NCI-H748 treated with DMSO at 0.1 percent for 48 hours (cell line): ENCODE data around the gene CDKN2C.
A peak's percentile ranks its signal among the peaks of the same experiment; 100 is the strongest.

Experiments used
- DNase-seq: peaks from one replicate; lab custom pipeline; 2025; lab: John Stamatoyannopoulos, UW

The CDKN2C gene

DNA sequence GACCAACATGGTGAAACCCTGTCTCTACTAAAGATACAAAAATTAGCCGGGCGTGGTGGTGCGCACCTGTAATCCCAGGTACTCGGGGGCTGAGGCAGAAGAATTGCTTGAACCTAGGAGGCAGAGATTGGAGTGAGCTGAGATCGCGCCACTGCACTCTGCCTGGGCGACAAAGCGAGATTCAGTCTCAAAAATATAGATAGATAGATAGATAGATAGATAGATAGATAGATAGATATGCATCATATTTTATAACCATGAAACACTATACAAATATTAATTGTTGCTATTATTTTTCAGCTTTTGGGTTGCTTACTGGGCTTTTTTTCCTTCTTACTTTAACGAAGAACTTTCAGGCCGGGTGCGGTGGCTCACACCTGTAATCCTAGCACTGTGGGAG is 5.2 kb upstream of the CDKN2C start:
- DNase-seq, result no peak

DNA sequence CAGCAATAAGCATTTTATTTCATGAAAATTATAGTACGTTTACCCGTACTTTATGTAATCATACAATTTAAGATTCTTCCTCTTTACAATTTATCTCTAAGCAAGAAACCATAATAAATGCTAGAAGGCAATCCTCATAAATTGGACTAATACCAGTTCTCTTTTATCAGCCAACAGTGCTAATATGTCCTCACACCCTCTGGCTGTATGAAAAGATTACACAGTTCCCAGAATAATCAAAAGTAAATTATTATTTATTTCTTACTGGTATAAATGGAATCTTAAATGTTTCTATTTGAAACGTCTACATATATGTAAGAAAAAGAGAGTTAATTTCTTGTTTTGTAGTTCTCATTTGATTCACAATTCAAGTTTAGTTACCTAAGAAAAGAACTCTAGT is 3.1 kb upstream of the CDKN2C start:
- DNase-seq, result no peak

DNA sequence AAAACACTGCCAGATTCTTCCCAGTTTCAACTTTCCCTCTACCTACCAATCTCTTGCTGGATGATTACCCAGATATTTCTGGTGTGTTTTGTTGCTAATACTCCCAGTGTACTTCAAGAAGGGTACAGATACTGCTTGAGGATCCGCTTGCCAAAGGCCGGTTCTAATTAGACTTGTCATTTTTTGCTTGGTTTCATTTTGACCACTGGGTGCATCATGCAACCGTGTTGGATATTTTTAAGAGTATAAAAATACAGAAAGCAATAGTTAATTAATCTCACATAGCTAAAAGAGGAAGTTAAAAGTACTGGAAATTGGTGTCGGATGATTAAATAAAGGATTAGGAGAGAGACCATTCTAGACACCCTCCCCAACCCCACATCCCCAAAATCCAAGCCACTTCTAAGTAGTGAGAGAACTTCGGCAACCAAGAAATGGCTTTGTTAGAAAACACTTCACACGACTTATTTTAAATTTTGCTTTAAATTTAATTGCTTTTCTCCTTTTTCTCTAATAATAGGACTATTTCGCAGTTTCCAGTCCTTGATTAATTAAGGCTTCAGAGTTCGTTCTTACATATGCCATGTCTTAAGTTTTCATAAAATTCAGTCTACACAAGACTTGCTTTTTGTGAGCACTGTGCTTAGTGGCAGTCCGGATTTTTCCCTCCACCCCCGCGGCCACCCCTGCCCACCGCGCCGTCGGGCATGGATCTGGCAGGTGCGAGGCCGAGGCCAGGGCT is 2.5 kb upstream of the CDKN2C start:
- peak; percentile 22 for DNase-seq

DNA sequence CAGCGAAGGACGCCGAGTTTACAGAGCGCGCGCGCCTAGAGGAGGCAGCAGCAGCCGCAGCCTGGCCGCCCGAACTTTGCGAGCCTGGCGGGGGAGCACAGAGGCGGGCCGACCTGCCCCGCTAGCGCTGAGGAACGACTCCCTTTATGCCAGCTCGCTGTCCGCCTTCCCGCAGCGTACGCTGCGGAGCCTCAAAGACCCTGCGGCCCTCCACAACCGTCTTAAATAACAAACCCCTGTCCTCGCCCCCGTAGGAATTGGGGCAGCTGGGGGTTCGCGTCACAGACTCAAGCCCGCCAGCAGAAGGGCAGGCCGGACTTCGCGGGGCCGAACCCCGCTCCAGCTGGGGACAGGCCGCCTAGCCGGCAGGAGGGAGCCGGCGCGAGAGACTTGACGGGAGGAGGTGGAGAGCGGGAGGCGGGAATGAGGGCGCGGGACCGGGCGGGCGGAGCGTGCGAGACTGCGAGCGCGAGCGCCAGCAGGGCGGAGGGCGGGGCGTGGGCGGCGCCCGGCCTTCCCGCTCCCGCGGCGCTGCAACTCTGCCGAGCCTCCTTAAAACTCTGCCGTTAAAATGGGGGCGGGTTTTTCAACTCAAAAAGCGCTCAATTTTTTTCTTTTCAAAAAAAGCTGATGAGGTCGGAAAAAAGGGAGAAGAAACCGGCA is 1.8 kb upstream of the CDKN2C start:
- peak; percentile 91 for DNase-seq

DNA sequence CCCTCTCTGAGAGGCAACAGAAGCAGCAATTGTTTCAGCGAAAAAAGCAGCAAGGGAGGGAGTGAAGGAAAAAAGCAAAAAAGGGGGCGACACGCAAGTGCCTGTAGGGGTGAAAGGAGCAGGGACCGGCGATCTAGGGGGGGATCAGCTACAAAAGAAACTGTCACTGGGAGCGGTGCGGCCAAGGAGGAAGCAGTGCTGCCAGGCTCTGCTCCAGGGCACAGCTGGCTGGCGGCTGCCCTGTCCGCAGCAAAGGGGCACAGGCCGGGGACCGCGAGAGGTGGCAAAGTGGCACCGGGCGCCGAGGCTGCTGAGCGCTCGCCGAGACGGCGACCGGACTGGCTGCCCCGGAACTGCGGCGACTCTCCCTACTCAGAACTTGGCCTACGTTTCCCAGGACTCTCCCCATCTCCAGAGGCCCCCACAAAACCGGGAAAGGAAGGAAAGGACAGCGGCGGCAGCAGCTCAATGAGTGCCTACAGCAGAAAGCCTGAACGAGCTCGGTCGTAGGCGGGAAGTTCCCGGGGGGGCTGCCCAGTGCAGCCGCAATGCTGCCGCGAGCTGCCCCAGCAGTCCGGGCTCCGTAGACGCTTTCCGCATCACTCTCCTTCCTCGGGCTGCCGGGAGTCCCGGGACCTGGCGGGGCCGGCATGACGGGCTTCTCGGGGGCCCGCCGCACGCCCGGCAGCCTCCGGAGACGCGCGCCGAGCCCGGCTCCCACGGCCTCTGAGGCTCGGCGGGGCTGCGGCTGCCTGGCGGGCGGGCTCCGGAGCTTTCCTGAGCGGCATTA is 1.0 kb upstream of the CDKN2C start:
- peak; percentile 45 for DNase-seq

DNA sequence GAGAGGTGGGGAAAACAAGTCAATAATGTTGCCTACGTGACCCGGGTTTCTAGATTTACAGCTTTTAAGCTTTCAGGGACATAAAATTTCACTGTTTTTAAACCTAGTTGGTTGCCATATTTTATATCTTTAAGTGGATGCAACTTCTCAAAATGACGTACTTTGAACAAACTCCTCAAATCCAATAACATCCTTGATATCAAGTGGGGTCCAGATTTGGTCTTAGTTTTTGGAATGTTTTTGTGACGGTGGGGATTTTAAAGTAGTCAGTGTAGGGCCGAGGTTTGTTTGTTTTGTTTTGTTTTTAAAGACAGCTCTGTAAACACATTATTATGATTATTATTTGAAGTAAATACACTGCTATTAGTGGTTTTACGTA is 453 bp downstream of the CDKN2C start:
- no peak for DNase-seq

DNA sequence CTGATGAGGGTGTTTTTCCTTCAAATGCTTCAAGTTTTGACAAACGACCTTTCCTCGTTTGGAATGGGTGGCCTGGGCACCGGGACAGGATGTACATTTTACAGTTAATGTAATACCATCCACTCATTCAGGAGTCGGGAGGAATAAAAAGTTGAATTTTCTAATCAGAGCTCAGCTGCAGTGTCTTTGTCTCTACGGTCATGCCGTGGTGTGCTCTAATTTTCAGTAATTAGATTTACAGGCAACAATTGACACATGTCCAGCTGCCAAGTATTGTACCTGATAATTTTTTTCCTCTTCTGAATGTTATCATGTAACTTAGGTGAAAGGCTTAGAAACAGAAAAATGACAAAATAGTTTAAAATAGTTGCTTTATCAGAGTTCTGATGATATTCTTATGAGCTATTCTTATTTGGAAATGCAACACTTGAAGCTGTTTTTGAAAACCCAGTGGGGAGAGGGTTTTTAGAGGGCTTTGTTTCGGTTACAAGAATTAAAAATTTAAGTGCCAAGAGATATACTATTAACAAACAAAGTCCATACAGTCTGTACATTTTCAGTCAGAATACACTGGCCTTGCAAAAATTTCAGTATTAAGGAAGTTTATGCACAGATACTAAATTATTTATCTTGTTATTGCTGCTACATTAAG is 1.0 kb downstream of the CDKN2C start:
- DNase-seq, result peak; percentile 45

DNA sequence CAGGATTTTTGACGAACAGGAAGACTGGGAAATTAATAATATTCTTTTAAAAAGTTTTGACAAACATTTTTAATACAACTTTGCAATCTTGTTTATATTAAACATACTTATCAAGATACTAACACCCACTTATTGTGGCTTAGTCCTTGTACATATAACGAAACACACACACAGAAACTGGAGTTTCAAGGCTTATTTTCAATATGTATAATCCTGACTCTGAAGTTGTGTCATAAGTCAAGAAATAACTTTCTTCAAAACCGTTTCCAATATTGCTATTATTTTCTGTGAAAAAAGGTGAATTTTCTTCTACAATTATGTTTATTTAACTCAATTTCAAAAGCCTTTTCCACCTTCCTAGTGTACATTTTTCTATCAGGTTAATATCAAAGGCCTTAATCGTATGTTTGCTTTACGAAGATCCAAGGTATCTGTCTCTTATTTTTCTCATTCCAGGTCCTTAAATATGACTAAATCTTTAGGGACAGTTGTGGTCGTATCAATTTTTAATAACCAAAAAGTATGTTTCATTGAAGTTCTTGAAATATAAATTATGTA is 1.8 kb downstream of the CDKN2C start:
- no peak for DNase-seq

DNA sequence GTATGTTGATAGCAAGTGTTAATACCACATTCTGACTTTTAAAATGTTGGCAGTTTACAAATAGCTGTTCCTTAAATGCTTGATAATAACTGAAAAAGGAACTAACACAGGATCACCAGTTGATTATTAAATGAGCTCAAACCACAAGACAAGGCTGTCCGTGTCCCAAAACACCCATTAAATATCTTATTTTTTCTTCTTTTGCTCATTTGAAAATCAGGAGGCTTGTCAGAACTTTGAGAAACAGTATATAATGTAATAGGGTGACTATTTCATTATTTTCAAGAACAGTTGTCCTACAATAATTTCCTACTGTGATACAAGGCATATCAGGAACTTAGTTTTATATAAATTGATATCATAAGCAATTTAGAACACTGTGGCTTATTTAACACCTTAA is 2.7 kb downstream of the CDKN2C start:
- DNase-seq, result peak; percentile 14

DNA sequence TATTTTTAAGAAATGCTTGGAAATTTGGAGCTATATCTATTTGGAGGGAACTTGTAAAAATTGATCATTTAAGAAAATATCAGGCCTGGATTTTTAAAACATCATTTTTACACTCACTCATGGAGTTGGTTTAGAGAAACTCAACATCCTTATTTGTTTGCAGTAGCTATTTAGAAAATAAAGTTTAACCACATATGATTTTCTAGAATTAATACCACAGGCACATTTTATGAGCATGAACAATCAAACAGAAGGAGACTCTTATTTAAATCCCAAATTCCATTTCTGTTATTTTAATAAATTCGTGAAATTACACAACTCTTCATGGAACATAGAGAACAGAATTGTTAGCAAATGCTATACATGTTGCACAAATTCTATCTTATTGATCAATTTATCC is 3.2 kb downstream of the CDKN2C start:
- no peak for DNase-seq

DNA sequence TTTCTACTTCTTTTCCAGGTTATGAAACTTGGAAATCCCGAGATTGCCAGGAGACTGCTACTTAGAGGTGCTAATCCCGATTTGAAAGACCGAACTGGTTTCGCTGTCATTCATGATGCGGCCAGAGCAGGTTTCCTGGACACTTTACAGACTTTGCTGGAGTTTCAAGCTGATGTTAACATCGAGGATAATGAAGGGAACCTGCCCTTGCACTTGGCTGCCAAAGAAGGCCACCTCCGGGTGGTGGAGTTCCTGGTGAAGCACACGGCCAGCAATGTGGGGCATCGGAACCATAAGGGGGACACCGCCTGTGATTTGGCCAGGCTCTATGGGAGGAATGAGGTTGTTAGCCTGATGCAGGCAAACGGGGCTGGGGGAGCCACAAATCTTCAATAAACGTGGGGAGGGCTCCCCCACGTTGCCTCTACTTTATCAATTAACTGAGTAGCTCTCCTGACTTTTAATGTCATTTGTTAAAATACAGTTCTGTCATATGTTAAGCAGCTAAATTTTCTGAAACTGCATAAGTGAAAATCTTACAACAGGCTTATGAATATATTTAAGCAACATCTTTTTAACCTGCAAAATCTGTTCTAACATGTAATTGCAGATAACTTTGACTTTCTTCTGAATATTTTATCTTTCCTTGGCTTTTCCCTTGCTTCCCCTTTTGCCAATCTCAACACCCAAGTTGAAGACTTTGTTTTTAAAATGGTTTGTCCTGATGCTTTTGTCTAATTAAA is 4.0 kb downstream of the CDKN2C start:
- peak; percentile 41 for DNase-seq

DNA sequence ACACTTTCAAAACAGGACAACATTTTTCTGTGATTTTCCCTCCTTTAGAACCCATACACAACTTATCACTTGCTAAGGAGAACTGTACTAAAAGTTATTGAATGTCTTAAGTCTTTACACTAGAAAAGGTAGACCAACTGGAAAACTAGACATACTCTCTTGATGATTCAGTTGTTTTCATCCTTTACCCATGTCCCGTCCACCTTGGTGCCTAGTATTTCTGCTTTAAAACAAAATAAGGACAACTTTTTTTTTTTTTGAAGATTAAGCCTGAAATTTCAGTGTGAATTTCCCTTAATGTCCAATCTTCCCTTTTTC is 4.5 kb downstream of the CDKN2C start:
- no peak for DNase-seq

DNA sequence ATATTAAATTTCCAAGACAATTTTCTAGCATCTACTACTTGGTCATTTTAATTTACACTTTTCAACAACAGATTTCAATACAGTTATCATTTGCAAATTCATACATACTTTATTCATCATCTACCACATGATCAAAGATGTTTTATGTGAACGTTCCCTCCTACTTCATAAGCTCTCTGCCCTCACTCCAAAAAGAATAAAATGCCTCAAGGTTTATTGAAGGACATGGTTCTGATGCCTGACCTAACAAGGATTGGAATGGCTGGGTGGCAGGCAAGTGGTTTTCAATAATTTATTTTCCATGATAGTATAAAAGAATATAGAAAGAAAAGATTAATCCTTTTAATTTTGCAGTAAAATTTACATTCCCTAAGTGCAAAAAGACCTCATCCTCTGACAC is 5.4 kb downstream of the CDKN2C start:
- peak; percentile 27 for DNase-seq

DNA sequence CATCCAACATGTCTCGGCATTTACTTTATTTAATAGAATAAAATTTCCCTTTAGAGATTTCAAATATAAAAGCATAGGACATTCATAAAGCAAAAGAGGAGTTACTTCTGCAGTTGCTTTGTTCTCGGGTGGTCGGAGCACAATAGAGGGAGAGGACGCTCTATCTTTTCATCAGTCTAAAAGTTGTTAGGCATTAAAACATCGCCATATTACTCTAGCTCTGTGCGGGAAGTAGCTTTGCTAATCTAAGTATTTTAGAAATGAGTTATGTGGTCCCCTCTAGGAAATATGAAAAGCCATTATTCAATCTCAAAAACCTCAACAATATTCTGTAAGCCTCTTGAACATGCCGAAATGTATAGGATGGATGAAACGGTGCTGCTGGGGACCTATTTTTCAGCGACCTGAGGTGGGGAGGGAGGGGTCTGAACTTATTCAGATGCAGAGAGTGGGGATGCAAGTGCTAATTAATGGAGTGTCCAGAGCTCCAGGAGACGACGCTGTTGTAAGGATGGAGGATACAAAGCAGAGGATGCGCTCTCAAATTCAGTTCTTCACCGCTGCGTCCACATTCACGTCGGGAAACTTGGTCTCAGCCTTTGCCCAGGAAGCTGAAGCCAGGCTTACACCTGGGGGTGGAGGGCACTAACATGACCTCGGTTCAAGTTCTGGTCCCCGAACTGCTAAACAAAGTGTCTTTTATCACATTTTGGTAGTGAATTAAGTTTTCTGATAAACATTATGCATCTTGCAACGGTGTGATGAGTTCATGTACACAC is 6.3 kb downstream of the CDKN2C start:
- DNase-seq, result peak; percentile 92

DNA sequence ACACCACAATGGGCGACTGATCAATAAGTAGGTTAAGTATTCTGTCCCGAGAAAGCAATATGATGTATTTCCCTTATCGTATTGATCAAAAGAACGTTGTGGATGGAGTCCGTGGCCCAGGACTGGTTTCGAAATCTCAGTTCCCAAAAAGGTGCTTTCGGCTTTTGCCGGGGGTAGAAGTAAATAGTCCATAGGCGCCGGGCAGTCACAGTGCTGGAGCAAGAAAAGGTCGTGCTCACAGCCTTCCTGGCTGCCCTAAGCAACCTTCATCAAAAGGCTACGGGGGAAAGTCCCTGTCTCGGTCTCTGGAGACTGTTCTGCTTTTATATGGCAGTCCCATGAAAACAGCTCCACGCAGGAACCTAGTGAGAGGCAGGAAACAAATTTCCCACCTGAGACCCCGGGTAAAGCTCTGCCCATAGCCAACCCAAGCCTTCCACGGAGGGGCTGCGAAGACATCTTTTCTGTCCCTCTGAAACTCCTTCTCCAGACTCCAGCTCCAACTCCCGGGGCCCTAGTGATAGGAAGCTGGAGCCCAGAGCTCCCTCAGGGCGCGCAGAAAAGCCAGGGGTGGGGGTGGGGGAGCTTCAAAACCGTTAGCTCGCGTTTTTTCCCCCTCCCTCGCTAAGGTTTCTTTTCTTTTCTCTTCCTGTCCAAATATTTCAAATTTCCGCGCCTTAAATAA is 7.0 kb downstream of the CDKN2C start:
- DNase-seq, result peak; percentile 74

DNA sequence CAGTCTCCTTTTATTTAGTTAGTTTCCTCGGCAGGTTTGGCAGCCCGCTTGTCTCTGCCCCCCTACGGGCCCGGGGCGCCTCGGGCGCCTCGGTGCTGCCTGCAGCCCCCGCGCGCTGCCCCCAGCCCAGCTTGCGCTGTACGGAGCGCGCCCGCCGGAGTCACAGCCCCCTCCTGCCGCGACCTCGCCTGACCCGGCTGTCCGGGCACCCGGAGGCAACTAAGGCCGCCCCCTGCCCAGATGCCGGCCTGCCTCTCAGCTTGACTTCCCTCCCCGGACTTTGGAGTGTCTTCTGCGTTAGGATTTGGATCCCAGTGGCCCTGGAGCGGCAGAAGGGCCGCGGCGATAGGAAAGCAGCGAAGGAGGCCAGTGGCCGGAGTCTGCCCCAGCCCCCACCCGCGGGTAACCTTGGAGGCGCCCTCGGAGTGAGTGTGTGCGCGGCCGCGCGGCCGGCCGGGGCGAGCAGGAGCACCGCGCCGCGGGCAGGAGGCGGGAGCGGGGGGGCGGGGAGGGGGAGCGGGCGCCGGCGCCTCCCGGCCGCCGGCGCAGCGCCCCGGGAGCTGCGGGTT is 7.6 kb downstream of the CDKN2C start:
- no peak for DNase-seq

DNA sequence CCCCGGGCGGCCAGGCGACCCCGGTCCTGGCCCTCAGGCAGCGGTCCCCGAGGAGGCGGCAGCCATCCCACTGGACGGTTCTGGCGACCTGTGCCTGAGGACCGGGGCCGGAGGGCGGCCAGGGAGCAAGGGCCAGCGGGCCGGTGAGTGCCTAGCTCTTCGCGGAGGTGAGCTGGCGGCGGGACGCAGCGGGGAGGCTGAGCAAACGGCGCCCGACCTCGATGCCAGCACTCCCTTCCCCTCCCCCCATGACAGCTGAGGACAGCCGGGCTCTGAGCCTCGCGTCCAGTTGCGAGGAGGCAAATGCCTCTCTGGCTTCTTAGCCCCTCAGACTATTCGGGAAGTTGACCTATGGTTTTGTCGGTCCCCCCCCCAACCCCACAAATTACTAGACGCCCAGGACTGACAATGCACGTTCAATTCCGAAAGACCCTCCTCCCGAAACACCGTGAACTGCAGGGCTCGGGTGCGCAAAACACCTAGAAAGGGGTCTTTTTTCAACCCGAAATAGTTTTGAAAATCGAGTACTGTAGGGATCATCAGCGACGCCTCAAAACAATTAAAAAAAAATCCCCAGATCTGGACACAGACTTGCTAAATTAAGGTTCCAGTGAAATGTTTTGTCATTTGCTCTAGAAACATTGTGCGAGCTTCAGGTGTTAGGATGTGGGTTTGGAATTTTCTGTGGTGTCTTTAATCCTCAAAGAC is 8.3 kb downstream of the CDKN2C start:
- peak; percentile 84 for DNase-seq

DNA sequence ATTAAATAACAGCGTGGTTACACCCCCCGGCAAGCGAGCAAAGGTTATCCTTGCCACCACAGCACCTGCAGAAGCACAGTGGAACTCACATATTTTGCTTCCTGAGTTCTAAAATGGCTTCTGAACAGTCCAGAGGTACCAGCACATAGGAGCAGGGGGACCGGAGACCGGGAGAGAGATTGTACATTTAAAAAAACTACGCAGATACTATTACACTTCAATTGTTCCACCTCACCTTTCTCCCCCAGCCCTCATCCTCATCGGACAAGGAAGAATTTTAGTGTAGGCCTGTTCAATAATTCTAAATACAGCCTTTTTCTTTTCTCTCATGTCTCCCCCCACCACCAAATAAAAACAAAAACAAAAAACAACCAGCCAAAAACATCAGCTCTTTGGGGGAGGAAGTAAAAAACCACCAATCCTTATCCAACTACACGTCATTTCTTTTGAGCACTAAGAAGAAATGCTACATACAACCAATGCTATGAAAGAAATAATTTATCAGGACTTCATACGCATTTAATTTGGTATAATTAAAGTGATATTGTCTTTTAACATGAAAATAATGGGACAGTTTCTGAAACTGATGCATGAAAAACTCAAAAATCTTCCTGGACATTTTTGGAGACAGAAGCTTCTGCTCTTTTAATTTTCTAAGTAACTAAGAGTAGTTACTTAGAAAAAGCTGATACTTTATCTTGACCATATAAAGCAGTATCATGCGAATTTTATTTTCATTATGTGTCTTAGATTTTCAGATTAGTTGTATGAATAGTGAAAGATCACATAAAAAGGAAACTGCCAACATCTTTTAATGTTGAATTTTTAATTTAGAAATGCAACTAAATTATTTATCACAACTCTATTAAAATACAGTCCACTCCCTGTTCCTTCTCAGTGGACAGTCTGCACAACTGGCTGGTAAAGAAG is 9.1 kb downstream of the CDKN2C start:
- DNase-seq, result peak; percentile 72
